Glomerular endothelial cell (primary cell): Measurements from ENCODE around the gene NUTM2F. TPM values are rescaled to one million over a fixed set of nuclear protein-coding genes. Genes with fewer than 3 reads are reported as not detected.
A peak's percentile ranks its signal among the peaks of the same experiment; 100 is the strongest.
"Not testable (repeated sequence)": the region's sequence is repeated elsewhere in the genome, so short reads cannot be mapped to it uniquely, and the experiment has no call there.

ENCODE experiments used
- DNase-seq: peaks from one replicate; pipeline ENCODE4 v3.0.0-alpha.2; 2011; ENCODE audit warnings: low read depth, low spot score; ENCODE audit errors: extremely low read depth
- total RNA-seq: library from RNA; depleted of rRNA; stranded (reverse); fragments of >200 nt; gene quantifications from 2 replicates; pipeline ENCODE4 v1.2.3, GENCODE V29; 2015

NUTM2F gene, protein sequence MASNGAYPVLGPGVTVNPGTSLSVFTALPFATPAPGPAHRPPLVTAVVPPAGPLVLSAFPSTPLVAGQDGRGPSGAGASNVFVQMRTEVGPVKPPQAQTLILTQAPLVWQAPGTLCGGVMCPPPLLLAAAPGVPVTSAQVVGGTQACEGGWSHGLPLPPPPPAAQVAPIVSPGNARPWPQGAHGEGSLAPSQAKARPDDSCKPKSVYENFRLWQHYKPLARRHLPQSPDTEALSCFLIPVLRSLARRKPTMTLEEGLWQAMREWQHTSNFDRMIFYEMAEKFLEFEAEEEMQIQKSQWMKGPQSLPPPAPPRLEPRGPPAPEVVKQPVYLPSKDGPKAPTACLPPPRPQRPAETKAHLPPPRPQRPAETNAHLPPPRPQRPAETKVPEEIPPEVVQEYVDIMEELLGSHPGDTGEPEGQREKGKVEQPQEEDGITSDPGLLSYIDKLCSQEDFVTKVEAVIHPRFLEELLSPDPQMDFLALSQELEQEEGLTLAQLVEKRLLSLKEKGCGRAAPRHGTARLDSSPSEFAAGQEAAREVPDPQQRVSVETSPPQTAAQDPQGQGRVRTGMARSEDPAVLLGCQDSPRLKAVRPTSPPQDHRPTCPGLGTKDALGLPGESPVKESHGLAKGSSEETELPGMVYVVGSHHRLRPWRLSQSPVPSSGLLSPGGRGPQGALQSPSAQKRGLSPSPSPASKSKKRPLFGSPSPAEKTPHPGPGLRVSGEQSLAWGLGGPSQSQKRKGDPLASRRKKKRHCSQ
- not detected in 2 replicates for total RNA-seq

DNA sequence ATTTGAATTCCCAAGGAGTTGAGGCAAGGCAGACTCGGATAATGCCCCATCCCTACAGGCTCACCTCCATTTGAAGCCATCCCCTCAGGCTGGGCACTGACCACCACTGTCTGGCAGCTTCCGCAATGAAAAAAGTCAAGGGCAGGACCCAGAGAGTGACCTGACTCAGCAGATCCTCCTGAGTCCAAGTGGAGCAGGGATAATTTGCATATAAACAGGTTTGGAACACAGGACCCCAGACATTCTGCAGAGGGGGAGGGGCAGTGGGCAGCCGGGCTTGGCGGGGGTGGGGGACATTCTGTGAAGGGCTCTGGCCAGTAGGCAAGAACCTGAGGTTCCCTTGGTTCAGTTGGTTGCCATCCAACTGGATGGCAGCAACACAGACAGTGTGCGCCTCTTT lies at the start of gene NUTM2F:
Gene NUTM2F, minus strand, starts transcription at position 101 of the 400 bp plus-strand sequence. Its CDS starts 21 bp downstream, at position 80.
- DNase-seq = not testable (repeated sequence)

DNA sequence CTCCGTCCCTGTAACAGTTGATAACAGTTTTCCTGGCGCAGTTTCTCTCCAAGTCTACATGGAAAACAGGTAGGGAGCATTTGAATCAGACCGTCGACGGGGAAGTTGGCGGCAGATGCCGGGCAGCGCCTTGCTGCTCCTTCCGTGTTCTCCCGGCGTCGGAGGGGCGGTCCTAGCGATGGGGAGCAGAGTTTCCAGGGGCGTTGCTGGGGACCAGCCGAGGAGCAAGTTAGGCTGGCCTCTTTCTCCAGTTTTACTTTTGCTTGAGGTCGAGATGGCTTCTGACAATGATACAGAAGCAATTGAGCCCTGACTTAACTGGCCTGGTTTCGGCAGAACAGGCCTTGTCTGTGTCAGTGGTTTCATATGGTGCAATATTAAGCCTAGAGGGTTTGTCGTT lies 46.8 kb upstream of the NUTM2F start:
- not testable (repeated sequence) for DNase-seq

- DNase-seq = peak; percentile 34
Observed at GRCh38 chr9:94374176-94375056, 46.0 kb upstream of the NUTM2F start.

GRCh38 chr9:94373779-94374175 lies 45.3 kb upstream of the NUTM2F start:
- not testable (repeated sequence) for DNase-seq

- DNase-seq = not testable (repeated sequence)
Observed at GRCh38 chr9:94370266-94370665, 41.8 kb upstream of the NUTM2F start.

DNA sequence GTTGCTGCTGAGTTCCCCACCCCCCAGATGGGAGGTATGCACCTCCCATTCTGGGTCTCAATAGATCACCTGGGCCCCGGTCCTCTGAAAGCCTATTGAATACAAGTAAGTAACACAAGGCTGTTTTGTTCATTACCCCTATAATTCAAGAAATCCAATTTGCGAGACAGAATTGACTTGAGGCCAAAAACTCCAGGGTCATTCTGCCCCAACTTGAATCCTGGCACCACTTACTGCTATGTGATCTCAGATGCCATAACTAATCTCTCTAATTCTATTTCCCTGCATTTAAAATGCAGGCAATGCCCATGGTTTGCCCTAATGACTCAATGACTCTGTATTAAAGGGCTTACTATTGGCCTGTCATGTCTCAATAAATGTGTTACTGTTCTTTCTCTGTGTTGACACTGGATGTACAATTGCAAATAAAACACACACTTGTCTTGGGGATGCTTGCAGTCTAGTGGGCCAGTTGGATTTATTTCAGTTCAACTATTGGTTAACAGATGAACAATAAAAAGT lies 35.7 kb upstream of the NUTM2F start:
- not testable (repeated sequence) for DNase-seq

DNA sequence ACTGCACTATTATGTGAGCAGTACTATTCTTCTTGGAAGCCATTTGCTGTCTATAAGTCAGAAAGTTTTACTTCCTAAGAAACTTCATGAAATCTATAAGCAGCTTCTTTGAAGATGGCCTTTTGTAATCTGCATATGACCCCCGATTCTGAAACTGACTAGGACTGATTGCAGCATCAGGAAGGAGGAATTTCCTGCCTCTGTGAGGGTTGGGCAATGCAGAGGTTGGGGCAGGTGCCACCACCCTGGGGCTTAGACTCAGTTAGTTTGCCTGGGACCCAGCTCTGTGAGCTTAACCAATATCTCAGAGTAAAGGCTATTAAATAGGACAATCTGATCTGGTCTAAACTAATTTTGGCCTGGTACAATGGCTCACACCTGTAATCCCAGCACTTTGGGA lies 28.7 kb upstream of the NUTM2F start:
- not testable (repeated sequence) for DNase-seq

- not testable (repeated sequence) for DNase-seq
Observed at GRCh38 chr9:94351901-94352723, 23.7 kb upstream of the NUTM2F start.

GRCh38 chr9:94348754-94349153 lies 20.3 kb upstream of the NUTM2F start:
- not testable (repeated sequence) for DNase-seq

- DNase-seq = not testable (repeated sequence)
Observed at GRCh38 chr9:94347451-94347850, 19.0 kb upstream of the NUTM2F start.

GRCh38 chr9:94341703-94342102 lies 13.3 kb upstream of the NUTM2F start:
- not testable (repeated sequence) for DNase-seq

- DNase-seq = not testable (repeated sequence)
Observed at GRCh38 chr9:94340750-94341149, 12.3 kb upstream of the NUTM2F start.

- DNase-seq = not testable (repeated sequence)
Observed at GRCh38 chr9:94339657-94340056, 11.2 kb upstream of the NUTM2F start.

GRCh38 chr9:94338723-94339122 lies 10.3 kb upstream of the NUTM2F start:
- not testable (repeated sequence) for DNase-seq

DNA sequence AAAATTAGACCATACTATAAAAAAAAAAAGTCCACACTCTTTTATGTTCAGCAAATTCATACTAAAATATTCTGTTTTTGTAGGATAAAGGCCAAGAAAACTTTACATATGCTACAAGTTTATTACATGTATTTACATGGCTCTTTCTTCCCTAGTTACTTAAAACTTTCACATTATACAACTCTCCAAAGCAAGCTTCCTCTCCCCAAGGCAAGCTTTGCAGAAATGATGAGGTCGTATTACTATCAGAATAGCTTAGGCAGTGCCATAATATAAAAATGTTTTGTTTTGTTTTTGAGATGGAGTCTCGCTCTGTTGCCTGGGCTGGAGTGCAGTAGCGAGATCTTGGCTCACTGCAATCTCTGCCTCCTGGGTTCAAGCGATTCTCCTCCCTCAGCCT lies 8.0 kb upstream of the NUTM2F start:
- DNase-seq = not testable (repeated sequence)

DNA sequence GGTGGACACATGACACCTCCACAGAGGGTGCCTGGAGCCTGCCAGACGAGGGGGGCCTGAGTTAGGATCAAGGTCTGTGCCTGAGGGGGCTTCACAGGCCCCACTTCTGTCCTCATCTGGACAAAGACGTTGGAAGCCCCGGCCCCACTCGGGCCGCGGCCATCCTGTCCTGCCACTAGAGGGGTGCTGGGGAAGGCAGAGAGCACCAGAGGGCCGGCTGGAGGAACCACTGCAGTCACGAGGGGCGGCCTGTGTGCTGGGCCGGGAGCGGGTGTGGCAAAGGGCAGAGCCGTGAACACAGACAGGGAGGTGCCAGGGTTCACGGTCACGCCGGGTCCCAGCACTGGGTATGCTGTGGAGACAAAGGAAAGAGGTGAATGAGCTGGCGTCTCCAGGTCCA lies 2.9 kb downstream of the NUTM2F start:
- DNase-seq = not testable (repeated sequence)

- not testable (repeated sequence) for DNase-seq
Observed at GRCh38 chr9:94323153-94323798, 5.2 kb downstream of the NUTM2F start.

- not testable (repeated sequence) for DNase-seq
Observed at GRCh38 chr9:94322342-94322940, 6.0 kb downstream of the NUTM2F start.
